HG02840 (cell line): ENCODE measurements around the gene RUNX2.

Experiments
- ATAC-seq: cut with Tn5 transposase; IDR thresholded peaks from one replicate; pipeline ENCODE4 v1.9.1; 2021; ENCODE audit warnings: mild to moderate bottlenecking, moderate library complexity, moderate number of reproducible peaks; ENCODE audit not compliant: unreplicated experiment, low FRiP score

The RUNX2 gene

DNA sequence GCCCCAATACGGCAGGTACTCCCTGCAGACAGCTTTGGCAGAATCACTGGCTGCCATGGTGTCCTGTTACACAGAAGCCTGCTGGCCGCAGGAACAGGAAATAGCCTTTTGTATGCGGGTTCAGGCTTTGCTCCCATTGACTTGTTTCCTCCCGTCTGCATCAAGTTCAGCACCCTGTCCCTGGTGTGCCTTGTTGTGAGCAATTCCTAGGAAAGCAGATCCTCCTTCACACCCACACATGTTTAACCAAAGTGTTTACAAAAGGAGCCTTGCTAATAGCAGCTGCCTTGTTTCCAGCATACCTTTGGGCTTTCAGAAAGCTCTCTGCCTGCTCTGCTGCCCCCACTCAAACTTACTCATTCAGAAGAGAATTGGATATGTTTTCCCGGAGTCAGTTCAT is 176.8 kb downstream of the RUNX2 start:
- no peak for ATAC-seq

DNA sequence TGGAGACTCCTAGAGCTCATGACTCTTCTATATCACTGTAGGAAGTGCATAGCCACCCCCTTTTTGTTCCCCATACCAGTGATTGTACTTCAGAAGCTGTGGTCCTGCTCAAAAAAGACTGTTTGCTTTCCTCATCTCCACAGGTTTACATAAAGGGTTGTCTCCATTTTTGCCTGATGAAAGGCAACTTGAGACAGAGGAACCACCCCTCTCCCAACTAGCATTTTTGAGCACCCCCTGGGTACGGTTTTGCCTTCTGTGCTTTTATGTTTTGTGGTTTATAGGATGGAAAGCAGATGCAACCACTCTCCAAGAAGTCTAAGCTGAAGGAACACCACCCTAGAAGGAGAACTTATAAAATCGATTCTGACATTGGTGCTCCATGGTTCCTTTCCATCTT is 177.3 kb downstream of the RUNX2 start:
- ATAC-seq = no peak

DNA sequence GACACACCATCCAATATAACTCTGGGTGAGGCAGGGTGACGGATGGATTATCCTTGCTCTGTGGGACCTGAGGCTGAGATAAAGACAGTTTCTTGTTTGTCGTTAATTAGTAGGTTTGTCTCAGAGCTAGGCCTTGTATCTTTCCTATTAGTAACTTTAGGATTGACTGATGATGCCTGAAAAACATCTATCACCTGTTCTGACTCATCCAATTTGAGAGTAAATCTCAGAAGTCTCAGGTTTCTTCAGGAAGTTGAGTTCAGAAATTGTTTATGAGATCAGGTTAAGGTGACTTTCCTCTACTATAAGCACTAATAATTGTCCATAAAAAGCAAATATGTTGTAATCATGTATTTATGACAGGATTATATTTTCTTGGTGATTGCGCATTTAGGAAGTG is 179.1 kb downstream of the RUNX2 start:
- no peak for ATAC-seq

DNA sequence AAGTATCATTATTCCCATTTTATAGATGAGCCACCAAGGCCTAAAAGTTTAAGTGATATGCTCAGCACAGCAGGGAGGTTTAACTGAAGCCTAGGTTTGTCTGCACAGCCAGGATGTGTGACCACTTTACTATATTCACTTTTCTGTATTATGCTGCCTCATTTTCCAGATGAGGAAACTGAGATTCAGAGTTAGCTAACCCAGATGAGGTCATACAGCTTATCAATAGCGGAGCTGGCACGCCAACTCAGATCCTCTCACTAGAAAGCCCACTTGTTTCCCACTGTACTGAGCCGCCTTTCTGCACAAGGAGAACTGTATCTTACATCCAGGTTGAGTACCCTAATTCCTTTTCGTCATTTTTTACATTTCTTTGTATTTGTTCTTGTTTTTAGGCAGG is 181.3 kb downstream of the RUNX2 start:
- ATAC-seq = no peak

DNA sequence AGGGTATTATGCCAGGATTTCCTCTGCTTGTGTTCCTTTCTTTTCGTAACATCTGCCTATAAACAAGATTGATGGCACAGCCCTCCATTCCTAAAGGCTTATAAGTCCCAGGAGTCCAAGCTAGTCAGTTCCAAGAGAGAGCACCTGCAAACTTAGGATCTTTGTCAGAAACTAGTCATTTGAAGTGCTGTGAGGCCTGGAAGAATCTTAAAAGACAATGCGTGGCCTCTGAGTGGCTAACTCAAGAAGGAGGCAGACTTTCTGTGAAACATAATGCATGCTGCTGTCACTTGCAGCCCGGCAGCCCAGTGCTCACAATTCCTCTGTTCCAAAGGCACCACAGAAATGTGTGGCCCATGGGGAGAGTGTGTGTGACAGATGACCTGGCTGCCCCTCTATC is 184.6 kb downstream of the RUNX2 start:
- ATAC-seq = no peak

DNA sequence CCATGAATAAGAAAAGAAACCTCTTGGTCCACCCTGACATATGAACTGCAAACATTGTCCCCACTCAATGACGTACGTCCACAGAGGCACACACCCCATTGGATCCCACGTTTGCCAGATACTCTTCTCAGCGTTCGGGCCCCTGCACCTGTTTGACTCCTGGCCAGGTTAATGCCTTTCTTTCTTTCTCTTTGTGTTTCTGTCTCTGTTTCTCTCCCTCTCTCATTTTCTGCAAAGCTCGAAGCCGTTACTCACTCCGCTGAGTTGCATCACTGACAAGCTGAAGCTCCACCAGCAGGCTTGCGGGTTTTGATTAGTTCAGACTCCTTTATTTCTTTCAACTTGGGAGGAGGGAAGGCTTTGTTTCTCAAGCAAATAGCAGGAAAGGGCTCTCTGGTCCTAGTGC is 185.1 kb downstream of the RUNX2 start:
- no peak for ATAC-seq

DNA sequence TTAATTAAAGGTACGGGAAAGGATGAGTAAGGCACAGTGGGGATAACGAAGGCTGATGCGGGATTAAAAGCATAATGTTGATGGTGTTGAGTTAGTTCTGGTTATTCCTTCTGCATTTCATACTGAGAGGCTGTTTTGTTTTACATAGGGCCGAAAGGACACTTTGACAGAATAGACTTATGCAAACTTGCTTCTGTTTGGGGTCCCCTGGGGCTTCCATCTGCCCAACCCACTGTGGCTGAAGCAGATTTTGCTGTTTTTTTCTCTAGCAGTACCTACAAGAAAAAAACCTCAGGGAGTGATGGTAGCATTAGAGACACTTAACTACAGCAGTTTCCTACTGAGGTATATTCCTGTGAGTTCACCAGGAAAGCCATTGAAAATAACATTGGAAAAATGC is 185.7 kb downstream of the RUNX2 start:
- ATAC-seq = no peak

DNA sequence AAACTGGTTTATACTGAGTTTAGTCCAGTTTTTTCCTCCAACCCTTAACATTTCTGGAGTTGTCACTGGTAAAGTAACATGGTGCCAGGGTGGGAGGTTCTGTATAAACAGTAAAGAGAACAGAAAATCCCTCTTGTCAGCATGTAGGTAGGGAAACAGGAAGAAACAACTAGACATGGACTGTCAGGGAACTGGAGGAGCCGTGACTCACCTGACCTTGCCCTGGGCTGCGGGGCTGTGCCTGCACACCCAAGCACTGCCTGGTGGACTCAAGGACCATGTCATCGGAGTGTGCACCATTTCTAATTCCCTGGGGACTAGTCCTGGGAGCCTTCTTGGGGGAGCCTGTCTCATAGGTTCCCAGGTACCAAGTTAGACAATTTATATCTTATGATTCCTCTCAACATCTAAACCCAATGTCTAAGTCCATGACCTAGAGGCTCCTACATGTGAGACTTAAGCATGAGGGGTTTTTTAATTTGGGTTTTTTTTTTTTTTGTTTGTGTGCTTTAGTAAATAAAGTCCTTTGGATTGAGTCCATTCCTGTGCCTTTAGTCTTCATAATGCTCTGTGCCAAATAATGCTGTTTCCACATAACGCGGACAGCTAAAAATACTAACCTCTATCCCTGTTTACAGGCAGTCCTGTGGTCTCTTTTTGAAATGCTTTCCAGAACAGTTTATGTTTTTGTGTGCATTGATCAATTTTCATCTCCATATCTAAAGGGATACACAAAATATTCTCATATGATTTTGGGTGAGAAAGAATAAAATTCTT is 186.5 kb downstream of the RUNX2 start:
- ATAC-seq = no peak

DNA sequence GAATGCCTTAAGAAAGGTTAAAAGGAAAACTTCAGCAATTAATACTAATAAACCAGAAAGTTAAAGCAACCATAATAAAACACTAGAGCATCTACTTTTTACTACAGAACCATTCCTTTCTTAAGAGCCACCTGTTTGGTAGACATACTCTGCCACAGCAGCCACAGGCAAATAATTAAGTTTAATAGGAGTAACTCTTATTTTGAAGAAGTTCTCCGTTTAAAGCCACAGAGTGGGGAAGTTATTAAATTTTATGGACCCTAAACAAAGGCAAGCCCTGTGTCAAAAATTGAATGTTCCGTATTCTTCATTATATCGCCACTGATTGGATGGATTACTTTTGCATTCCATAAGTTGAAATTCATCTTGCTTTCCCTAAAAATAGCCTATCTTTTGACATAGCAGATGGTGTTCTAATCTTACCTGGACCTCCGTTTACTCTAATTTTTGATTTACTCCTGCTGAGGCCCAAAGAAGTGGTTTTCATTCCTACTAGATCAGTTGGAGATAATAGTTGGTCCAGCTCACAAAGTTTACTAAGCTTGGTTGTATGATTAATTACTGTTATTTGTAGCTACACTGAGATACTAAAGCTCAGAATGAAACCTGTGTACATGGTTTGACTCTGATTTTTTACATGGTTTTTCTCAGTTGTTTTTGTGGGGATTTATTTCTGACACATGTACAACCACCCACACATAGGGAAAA is 190.0 kb downstream of the RUNX2 start:
- ATAC-seq = no peak

DNA sequence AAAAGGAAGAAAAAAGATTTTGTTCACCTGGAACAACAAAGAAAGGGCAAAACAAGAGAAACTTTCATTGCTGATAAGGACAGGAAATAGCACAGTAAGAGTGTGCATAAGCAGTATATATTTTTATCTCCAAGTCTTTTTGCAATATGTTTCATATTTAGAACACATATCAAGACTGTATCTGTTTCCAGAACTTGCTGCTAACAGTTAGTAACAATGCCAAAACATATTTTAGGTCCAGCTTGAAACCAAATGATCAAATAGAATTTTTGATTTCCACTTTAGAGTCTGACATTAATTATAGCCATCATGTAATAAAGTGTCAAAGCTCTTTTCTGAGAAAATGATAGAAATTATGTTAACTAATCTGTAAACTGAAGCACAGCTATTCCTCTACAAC is 193.1 kb downstream of the RUNX2 start:
- no peak for ATAC-seq

DNA sequence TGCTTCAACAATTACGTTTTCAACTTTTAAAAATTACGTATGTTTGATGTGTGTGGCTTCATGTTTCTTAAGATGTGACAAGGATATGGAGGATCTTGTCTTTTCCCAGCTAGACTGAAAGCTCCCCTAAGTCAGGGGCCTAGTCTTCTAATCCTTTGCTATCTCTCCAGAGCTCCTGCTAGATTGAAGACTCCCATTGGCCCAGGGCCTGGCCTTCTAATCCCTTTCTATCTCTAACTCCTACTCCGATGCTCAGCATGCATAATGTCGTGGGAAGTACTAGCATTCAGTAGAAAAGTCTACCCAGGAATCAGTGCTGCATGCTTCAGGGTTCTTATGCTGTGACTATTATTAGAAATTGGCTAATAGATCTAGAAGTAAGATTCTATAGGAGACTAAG is 194.4 kb downstream of the RUNX2 start:
- no peak for ATAC-seq

DNA sequence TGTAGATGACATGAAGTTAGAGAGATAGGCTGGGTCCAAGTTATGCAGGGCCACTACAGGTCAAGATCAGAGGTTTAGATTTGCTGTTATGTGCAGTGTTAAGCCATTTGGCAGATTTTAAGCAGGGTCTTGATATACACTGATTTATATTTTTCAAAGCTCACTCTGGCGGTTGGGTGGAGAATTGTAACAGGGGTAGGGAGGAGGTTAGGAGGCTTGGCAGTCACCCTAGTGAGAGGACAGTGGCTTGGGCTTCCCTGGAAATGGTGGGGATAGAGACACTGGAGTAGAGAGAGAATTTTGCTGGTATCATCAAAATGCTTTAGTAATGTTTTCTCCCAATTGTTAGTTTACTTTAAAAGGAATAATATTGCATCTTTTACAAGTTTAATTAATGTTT is 199.1 kb downstream of the RUNX2 start:
- ATAC-seq = no peak

DNA sequence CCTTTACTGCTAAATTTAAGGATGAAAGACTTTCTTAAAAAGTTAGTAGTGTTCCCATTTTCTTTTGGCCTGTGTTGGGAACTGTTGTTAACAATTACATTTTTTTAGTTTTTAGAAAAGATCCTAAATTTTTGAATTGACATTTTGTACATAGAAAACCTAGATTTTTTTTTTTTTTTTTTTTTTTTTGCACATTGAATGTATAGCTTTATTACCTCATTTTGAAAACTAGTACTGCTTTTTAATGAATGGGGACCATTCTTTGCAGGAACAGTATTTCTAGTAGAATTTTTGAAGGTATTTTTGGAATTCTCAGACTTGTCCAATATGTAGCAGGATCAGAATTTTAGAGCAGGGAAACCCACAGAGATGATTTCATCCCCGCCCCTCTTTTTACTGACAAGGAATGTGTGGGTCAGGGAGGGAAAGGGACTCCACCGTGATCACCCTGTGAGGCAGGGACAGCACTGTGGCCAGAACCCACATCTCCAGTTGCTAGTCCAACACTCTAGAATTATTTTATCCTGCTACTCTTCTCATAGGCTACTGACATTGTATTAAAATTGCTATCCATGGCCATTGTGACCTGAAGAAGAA is 204.0 kb downstream of the RUNX2 start:
- ATAC-seq = no peak

DNA sequence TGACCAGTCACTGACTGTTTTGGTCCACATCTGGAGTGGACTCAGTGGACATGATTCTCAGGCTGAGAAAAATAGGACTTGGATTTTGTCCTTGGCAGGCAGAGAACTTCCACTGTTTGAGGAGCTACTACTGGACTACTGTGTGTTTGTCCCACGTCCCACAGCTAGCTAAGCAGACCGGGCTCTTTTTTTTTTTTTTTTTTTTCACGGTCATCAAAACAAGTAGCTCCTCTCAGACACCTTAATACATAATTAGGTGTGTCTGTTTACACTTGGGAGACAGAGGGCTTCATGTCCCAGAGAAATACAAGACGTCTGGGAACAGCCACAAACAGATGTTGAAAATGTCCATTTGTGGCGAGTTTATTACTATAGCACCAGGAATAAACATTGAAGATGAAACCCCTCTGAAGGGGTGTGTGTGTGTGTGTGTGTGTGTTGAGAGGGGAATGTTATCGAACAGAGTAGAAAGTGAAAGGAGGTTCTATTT is 204.6 kb downstream of the RUNX2 start:
- no peak for ATAC-seq

DNA sequence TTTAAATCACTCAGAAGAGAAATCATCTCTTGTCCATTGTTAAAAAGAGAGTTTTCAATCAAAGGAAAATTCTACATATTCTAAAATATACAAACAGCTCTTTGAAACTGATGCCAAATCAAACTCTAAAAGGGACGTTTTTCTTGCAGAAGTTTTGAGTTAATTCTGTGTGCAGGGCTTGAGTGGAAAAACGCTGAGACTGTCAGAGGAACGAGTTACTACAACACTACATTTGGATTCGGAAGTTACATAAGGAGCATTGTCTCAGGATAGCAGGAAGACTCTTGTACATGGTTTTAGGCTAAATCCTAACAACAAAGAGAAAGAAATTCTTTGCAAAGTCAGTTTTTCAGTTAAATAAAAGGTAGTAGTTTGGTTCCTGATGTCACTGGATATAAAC is 205.3 kb downstream of the RUNX2 start:
- no peak for ATAC-seq

DNA sequence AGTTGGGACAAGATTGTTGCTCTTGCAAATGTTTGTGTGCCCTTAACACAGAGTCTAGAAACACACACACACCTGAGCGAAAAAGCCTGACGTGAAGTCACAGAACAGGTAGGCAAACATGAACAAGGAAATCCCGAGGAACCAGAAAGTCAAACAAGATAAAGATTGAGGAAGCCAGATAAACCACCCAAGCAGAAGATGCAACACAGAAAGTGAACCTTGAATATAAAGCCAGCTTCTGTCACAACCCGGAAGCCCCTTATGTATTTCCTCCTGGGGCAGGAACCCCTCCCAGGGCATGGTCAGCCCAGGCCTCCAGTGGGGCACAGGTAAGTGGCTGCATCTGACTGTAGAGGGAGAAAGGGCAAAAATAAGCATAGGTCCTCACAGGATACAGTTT is 207.8 kb downstream of the RUNX2 start:
- ATAC-seq = no peak

DNA sequence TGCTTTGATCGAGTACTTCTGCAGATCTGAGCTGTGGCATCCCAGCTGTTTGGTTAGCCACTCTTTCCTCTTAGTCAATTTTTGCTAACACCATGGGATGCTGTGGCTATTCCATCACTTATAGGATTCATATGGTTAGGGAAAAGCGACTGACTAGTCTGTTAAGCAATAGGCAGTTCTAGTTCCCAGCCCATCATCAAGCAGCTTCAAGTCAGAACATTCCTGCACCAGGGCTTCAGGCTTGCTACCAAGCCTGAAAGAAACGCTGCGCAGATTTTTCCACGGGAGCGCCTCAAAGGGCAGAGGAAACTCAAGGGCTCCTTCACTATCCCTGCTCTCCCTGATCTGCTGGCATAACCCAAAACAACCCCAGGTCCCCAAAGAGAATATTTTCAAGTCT is 209.4 kb downstream of the RUNX2 start:
- ATAC-seq = no peak

DNA sequence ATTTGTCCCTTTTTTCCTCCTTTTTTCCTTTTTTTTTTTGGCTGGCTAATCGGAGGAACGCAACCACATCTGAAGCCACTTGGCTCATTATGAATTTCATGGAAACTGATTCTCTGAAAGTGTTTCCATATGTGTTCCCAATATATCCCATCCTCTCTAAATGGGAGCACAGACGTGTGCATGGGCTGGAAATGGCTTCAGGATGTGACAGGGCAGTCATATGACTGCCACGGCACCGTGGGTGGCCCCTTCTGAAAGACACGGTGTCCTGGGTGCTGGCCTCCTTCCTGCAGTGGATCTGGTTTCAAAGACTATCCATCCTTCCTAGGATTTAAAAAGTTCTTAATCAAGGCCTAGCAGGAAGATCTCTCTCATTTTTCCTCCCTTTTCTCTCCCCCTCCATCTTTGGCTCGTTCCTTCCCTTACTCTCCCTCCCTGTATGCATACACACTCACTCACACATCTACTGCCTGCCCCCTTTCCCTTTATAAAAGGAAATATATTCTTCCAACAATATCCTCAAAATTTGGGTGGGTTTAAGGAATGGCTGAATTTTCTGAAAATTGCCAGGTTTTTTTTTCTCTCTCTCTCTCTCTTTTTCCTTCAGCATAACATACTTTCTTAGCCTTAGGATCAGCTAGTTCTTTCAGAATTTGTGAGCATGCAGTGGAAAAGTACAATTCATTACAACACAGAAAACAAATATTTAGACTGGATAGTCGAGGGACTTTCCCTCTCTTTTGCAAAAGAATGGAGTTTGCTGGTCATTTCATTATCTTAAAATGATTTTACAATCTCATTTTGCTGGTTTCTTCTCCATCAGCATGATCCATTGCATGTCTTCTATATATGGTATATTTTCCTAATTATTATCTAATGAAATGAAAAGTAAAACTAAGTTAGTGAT is 210.8 kb downstream of the RUNX2 start:
- ATAC-seq = no peak

DNA sequence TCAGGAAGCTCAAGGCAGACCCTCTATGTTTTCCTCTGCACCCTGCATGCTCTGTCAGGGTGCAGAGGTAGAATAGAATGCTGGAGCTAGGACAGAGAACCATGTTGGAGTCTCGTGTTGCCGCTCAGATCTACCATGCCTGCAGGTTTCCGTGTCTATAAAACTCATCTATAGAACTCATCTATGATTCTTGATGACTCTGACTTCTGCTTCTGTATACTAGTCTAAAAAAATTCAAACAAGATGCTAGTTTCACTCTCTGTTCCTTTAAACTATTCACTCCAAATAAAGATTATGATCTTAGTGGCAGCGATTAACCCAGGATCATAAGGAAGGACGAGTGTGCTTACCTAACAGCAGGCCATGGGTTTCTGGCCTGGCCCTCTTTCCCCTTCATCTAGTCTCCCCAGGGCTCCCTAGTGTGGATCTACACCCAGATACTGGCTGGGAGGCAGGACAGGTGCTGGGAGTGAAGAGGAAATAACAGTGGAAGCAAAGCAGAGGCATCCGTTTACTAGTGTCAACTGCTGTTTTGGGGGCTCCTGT is 212.3 kb downstream of the RUNX2 start:
- ATAC-seq = no peak

DNA sequence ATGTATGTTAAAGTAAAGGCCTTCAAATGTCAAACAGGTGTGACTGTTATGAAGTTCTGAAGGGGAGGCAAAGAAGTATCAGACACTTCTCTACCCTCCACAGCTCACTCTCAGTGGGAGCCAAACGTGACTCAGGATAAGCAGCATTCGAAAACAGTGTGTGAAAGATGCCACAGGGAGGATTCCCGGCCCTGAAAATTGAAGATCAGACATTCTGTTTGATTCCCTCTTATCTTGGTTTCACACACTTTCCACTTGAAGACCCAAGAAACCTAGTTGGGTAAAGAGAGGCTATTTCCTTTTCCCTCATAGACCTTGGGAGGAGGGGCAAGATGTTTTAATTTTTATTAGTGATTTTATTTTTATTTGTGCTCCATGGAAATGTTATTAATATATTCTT is 213.8 kb downstream of the RUNX2 start:
- ATAC-seq = no peak
